T-helper 2 cell treated with Interferon-gamma antibody and Interleukin-4, amounts not matched to agents 5 μg/mL and 100 μg/mL, for 36 hours (primary cell): ENCODE results near the gene SFT2D2.

ENCODE experiments used
- DNase-seq: peaks from one replicate; pipeline ENCODE4 v3.0.0; 2021; ENCODE audit warnings: low spot score
- H3K27ac Mint-ChIP-seq: one replicate; pipeline ENCODE4 v1.8.0; 2021; ENCODE audit warnings: mild to moderate bottlenecking, mixed read lengths
- H3K27me3 Mint-ChIP-seq: one replicate; pipeline ENCODE4 v1.8.0; 2021; ENCODE audit warnings: low read depth, mixed read lengths
- H3K36me3 Mint-ChIP-seq: one replicate; pipeline ENCODE4 v1.8.0; 2021; ENCODE audit warnings: low read depth, mixed read lengths
- H3K4me1 Mint-ChIP-seq: one replicate; pipeline ENCODE4 v1.8.0; 2021; ENCODE audit warnings: low read depth, mixed read lengths
- H3K4me3 Mint-ChIP-seq: one replicate; pipeline ENCODE4 v1.8.0; 2022; ENCODE audit warnings: mild to moderate bottlenecking, moderate library complexity, mixed read lengths
- H3K9me3 Mint-ChIP-seq: one replicate; pipeline ENCODE4 v1.8.0; 2021; ENCODE audit warnings: mixed read lengths

The SFT2D2 gene

GRCh38 chr1:168263130-168263529 lies 37.3 kb downstream of the SFT2D2 start:
- H3K36me3 Mint-ChIP-seq: peaks cover 23% of the 10 kb centered on the region

GRCh38 chr1:168264296-168264695 lies 38.5 kb downstream of the SFT2D2 start:
- Mint-ChIP-seq H3K9me3 (peaks cover 11% of the 10 kb centered on the region), H3K4me3 (no peak overlapping the region), H3K27ac (no peak overlapping the region), H3K4me1 (peaks cover 8% of the 10 kb centered on the region), H3K36me3 (peaks cover 18% of the 10 kb centered on the region), H3K27me3 (no peaks in the 10 kb centered on the region)
- no peak for DNase-seq

More at GRCh38 chr1:168263130-168263529, 37.3 kb downstream of the SFT2D2 start:
- DNase-seq: no peak
- peaks cover 11% of the 10 kb centered on the region for H3K9me3 Mint-ChIP-seq
- no peak overlapping the region for H3K27ac Mint-ChIP-seq
- no peak overlapping the region for H3K4me3 Mint-ChIP-seq
- H3K27me3 Mint-ChIP-seq: no peaks in the 10 kb centered on the region
- peaks cover 8% of the 10 kb centered on the region for H3K4me1 Mint-ChIP-seq

- Mint-ChIP-seq H3K4me1 (peaks cover 8% of the 10 kb centered on the region), H3K9me3 (peaks cover 11% of the 10 kb centered on the region), H3K27ac (no peak overlapping the region), H3K27me3 (no peaks in the 10 kb centered on the region), H3K36me3 (peaks cover 18% of the 10 kb centered on the region), H3K4me3 (no peak overlapping the region)
- no peak for DNase-seq
Observed at GRCh38 chr1:168265596-168265995, 39.8 kb downstream of the SFT2D2 start.

GRCh38 chr1:168266644-168267186 lies 40.9 kb downstream of the SFT2D2 start:
- Mint-ChIP-seq H3K27ac (no peak overlapping the region), H3K36me3 (peaks cover 20% of the 10 kb centered on the region), H3K9me3 (peaks cover 11% of the 10 kb centered on the region), H3K4me3 (no peak overlapping the region), H3K27me3 (no peaks in the 10 kb centered on the region), H3K4me1 (peaks cover 1% of the 10 kb centered on the region)
- DNase-seq: no peak

GRCh38 chr1:168271636-168272035 lies 45.8 kb downstream of the SFT2D2 start:
- H3K27me3 Mint-ChIP-seq: no peaks in the 10 kb centered on the region
- no peak for DNase-seq
- no peak overlapping the region for H3K4me3 Mint-ChIP-seq
- no peak overlapping the region for H3K27ac Mint-ChIP-seq
- peaks cover 9% of the 10 kb centered on the region for H3K9me3 Mint-ChIP-seq
- peaks cover 9% of the 10 kb centered on the region for H3K36me3 Mint-ChIP-seq
- peaks cover 7% of the 10 kb centered on the region for H3K4me1 Mint-ChIP-seq

- no peak for DNase-seq
- Mint-ChIP-seq H3K4me3 (no peak overlapping the region), H3K27ac (no peak overlapping the region), H3K36me3 (peaks cover 9% of the 10 kb centered on the region), H3K9me3 (peaks cover 17% of the 10 kb centered on the region), H3K4me1 (peaks cover 7% of the 10 kb centered on the region), H3K27me3 (no peaks in the 10 kb centered on the region)
Observed at GRCh38 chr1:168273575-168273974, 47.8 kb downstream of the SFT2D2 start.

GRCh38 chr1:168279253-168279652 lies 53.4 kb downstream of the SFT2D2 start:
- Mint-ChIP-seq H3K4me1 (peaks cover 3% of the 10 kb centered on the region), H3K27ac (no peak overlapping the region), H3K36me3 (peaks cover 6% of the 10 kb centered on the region), H3K4me3 (no peak overlapping the region), H3K27me3 (no peaks in the 10 kb centered on the region), H3K9me3 (peaks cover 11% of the 10 kb centered on the region)
- no peak for DNase-seq

- Mint-ChIP-seq H3K4me1 (peaks cover 7% of the 10 kb centered on the region), H3K9me3 (peaks cover 11% of the 10 kb centered on the region), H3K36me3 (peaks cover 8% of the 10 kb centered on the region), H3K27ac (no peak within 1 kb of the TSS), H3K27me3 (no peaks in the 10 kb centered on the region), H3K4me3 (no peak within 1 kb of the TSS)
- DNase-seq: no peak
Observed at GRCh38 chr1:168280296-168280927, 54.6 kb downstream of the SFT2D2 start, which contains the start of gene TBX19. Gene TBX19, plus strand, starts transcription at chr1:168280877. Its CDS starts 214 bp downstream, at chr1:168281091.

- Mint-ChIP-seq H3K27me3 (no peaks in the 10 kb centered on the region), H3K36me3 (peaks cover 3% of the 10 kb centered on the region), H3K27ac (no peak overlapping the region), H3K4me3 (no peak overlapping the region), H3K9me3 (peaks cover 7% of the 10 kb centered on the region), H3K4me1 (peaks cover 17% of the 10 kb centered on the region)
- no peak for DNase-seq
Observed at GRCh38 chr1:168281603-168282325, 56.0 kb downstream of the SFT2D2 start.

GRCh38 chr1:168285521-168285790 lies 59.7 kb downstream of the SFT2D2 start:
- peaks cover 3% of the 10 kb centered on the region for H3K36me3 Mint-ChIP-seq
- H3K4me3 Mint-ChIP-seq: no peak overlapping the region
- H3K9me3 Mint-ChIP-seq: no peaks in the 10 kb centered on the region

GRCh38 chr1:168285971-168286927 lies 60.4 kb downstream of the SFT2D2 start:
- no peak for DNase-seq

More at GRCh38 chr1:168285521-168285790, 59.7 kb downstream of the SFT2D2 start:
- no peak for DNase-seq
- Mint-ChIP-seq H3K4me1 (peaks cover 24% of the 10 kb centered on the region), H3K27ac (no peak overlapping the region), H3K27me3 (no peaks in the 10 kb centered on the region)

GRCh38 chr1:168287237-168287664 lies 61.4 kb downstream of the SFT2D2 start:
- Mint-ChIP-seq H3K27ac (peak overlapping the region; percentile 33), H3K36me3 (peaks cover 3% of the 10 kb centered on the region), H3K4me1 (peaks cover 25% of the 10 kb centered on the region), H3K9me3 (no peaks in the 10 kb centered on the region), H3K4me3 (no peak overlapping the region), H3K27me3 (no peaks in the 10 kb centered on the region)
- no peak for DNase-seq

More at GRCh38 chr1:168285971-168286927, 60.4 kb downstream of the SFT2D2 start:
- no peaks in the 10 kb centered on the region for H3K9me3 Mint-ChIP-seq
- no peak overlapping the region for H3K27ac Mint-ChIP-seq
- H3K4me3 Mint-ChIP-seq: no peak overlapping the region
- peaks cover 25% of the 10 kb centered on the region for H3K4me1 Mint-ChIP-seq
- no peaks in the 10 kb centered on the region for H3K27me3 Mint-ChIP-seq
- H3K36me3 Mint-ChIP-seq: peaks cover 3% of the 10 kb centered on the region

- H3K9me3 Mint-ChIP-seq: no peaks in the 10 kb centered on the region
- no peak overlapping the region for H3K27ac Mint-ChIP-seq
- peaks cover 3% of the 10 kb centered on the region for H3K36me3 Mint-ChIP-seq
- H3K4me1 Mint-ChIP-seq: peaks cover 25% of the 10 kb centered on the region
- no peaks in the 10 kb centered on the region for H3K27me3 Mint-ChIP-seq
- no peak overlapping the region for H3K4me3 Mint-ChIP-seq
- DNase-seq: no peak
Observed at GRCh38 chr1:168288311-168289052, 62.7 kb downstream of the SFT2D2 start.
